Endodermal cell (in vitro differentiated cells): ENCODE measurements around the gene EIF2AK2. TPM values are rescaled to one million over a fixed set of nuclear protein-coding genes. Genes with fewer than 3 reads are reported as not detected.

Experiments
- DNase-seq: peaks from one replicate; pipeline ENCODE4 v3.0.0-alpha.2; 2017
- H3K27ac ChIP-seq: 2 replicates; pipeline ENCODE4 v1.5.1; 2013; ENCODE audit warnings: mild to moderate bottlenecking, low read depth, low read length, moderate library complexity
- H3K27me3 ChIP-seq: 2 replicates; pipeline ENCODE4 v1.6.1; 2013; ENCODE audit warnings: mild to moderate bottlenecking, low read length, moderate library complexity; ENCODE audit not compliant: insufficient read depth, control insufficient read depth, poor library complexity, severe bottlenecking
- H3K36me3 ChIP-seq: 2 replicates; pipeline ENCODE4 v1.7.0; 2013; ENCODE audit warnings: mild to moderate bottlenecking, low read length, moderate library complexity; ENCODE audit not compliant: control insufficient read depth, insufficient read depth
- H3K4me1 ChIP-seq: one replicate; pipeline ENCODE4 v1.7.0; 2013; ENCODE audit warnings: low read length; ENCODE audit not compliant: control insufficient read depth, insufficient read depth
- H3K4me3 ChIP-seq: 2 replicates; pipeline ENCODE4 v1.5.1; 2013; ENCODE audit warnings: mild to moderate bottlenecking, low read length, moderate library complexity
- H3K9ac ChIP-seq: 2 replicates; pipeline ENCODE4 v1.6.1; 2013; ENCODE audit warnings: mild to moderate bottlenecking, low read length, moderate library complexity; ENCODE audit not compliant: poor library complexity, severe bottlenecking; ENCODE audit errors: extremely low read depth
- H3K9me3 ChIP-seq: 2 replicates; pipeline ENCODE4 v1.6.1; 2013; ENCODE audit warnings: mild to moderate bottlenecking, low read length, moderate library complexity; ENCODE audit not compliant: control insufficient read depth
- H3K27ac Mint-ChIP-seq: 2 replicates; pipeline ENCODE4 v1.8.0; 2020; ENCODE audit warnings: mixed read lengths
- H3K27me3 Mint-ChIP-seq: 2 replicates; pipeline ENCODE4 v1.8.0; 2021; ENCODE audit warnings: mild to moderate bottlenecking, mixed read lengths; ENCODE audit not compliant: insufficient read depth
- H3K36me3 Mint-ChIP-seq: 2 replicates; pipeline ENCODE4 v1.8.0; 2020; ENCODE audit warnings: low read depth, mixed read lengths
- H3K4me1 Mint-ChIP-seq: 2 replicates; pipeline ENCODE4 v1.8.0; 2020; ENCODE audit warnings: mixed read lengths
- H3K4me3 Mint-ChIP-seq: 2 replicates; pipeline ENCODE4 v1.8.0; 2020; ENCODE audit warnings: mild to moderate bottlenecking, moderate library complexity, mixed read lengths
- H3K9me3 Mint-ChIP-seq: 2 replicates; pipeline ENCODE4 v1.8.0; 2020; ENCODE audit warnings: mild to moderate bottlenecking, mixed read lengths
- WGBS, 2 experiments: methylation state at CpG; one replicate each; pipeline versions ENCODE4 v1.1.5 to v1.1.7; 2013; ENCODE audit warnings: missing lambda C conversion rate in 2 of 2, mixed read lengths in 1 of 2; ENCODE audit not compliant: insufficient coverage in 1 of 2, insufficient read length in 1 of 2; 5-methylcytosine and 5-hydroxymethylcytosine counted together
- total RNA-seq, 2 donors: library from RNA; stranded (reverse); fragmentation: NEBNext Ultra II Directional in 1 of 2; extraction: Animal tissue kit (Norgen Biotek cat#: 25700) in 1 of 2; gene quantifications; 2 replicates in 1 of 2; 3 replicates in 1 of 2; pipeline ENCODE4 v1.2.1, GENCODE V29; 2021
- TF ChIP-seq, protein P1 (sequence below): fragments of 200-600 bp; sonication (generic); conservative IDR thresholded peaks from 2 replicates; pipeline ENCODE4 v1.5.0; 2021; ENCODE audit warnings: antibody characterized with exemption, mild to moderate bottlenecking

The EIF2AK2 gene
- total RNA-seq, 2 donors from 2014 or later = 35.4 to 41.2 TPM

DNA sequence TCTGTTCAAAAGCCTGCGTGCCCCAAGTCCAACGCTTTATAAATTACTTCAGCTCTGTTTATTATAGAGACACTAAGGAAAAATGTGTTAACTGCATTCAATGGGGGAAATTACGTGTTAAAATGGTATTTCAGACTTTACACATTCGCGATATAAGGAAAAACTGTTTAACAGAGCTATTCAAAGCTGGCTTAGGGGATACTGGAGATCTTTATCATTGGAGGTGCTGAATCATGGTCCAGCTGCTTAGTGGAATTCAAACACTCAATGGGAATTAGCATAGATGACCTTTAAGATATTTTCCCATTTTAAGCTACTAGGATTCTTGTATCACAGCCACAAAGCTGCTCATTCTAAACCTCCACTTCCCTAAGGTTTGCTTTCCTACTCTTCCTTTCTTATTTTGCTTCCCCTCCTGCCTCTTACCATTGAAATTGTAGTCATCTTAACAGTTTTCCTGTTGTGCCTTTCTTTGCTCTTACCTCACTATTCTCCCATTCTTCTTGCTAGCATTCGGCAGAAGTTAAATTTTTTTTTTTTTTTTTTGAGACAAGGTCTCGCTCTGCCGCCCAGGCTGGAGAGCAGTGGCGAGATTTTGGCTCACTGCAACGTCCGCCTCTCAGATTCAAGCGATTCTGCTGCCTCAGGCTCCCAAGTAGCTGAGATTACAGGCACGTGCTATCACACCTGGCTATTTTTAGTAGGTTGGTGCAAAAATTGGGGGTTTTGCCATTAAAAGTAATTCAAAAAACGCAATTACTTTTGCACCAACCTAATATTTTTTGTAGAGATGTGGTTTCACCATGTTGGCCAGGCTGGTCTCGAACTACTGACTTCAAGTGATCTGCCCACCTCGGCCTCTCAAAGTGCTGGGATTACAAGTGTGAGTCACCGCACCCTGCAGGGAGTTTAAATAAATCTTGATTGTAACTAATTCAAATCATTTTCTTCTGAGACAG is 25.2 kb upstream of the EIF2AK2 start:
- Histone ChIP-seq H3K36me3 (no peaks in the 10 kb centered on the region), H3K27me3 (no peaks in the 10 kb centered on the region), H3K4me1 (no peaks in the 10 kb centered on the region), H3K9me3 (no peaks in the 10 kb centered on the region), H3K9ac (no peak overlapping the region), H3K4me3 (no peak overlapping the region), H3K27ac (no peak overlapping the region)
- H3K27me3 Mint-ChIP-seq = no peaks in the 10 kb centered on the region
- no peak for DNase-seq
- WGBS, 2 experiments = 64 to 68% methylated on average over 13 to 17 of the region's 17 CpGs
- no peaks in the 10 kb centered on the region for H3K36me3 Mint-ChIP-seq
- H3K4me3 Mint-ChIP-seq = no peak overlapping the region
- no peaks in the 10 kb centered on the region for H3K9me3 Mint-ChIP-seq
- TF ChIP-seq, protein P1, sequence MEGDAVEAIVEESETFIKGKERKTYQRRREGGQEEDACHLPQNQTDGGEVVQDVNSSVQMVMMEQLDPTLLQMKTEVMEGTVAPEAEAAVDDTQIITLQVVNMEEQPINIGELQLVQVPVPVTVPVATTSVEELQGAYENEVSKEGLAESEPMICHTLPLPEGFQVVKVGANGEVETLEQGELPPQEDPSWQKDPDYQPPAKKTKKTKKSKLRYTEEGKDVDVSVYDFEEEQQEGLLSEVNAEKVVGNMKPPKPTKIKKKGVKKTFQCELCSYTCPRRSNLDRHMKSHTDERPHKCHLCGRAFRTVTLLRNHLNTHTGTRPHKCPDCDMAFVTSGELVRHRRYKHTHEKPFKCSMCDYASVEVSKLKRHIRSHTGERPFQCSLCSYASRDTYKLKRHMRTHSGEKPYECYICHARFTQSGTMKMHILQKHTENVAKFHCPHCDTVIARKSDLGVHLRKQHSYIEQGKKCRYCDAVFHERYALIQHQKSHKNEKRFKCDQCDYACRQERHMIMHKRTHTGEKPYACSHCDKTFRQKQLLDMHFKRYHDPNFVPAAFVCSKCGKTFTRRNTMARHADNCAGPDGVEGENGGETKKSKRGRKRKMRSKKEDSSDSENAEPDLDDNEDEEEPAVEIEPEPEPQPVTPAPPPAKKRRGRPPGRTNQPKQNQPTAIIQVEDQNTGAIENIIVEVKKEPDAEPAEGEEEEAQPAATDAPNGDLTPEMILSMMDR = no peak
- H3K27ac Mint-ChIP-seq = peak overlapping the region; percentile 24
- peaks cover 15% of the 10 kb centered on the region for H3K4me1 Mint-ChIP-seq

DNA sequence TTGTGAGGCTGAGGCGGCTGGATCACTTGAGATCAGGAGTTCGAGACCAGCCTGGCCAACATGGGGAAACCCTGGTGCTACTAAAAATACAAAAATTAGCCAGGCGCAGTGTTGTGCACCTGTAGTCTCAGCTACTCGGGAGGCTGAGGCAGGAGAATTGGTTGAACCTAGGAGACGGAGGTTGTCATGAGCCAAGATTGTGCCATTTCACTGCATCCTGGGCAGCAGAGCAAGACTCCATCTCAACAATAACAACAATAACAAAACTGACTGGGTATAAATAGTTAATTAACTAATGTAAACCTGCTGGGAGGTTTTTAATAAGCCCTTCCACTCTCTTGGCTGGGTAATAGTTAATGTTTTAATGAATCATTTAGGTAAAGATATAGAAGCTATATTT is 23.9 kb upstream of the EIF2AK2 start:
- no peaks in the 10 kb centered on the region for H3K9me3 Mint-ChIP-seq
- H3K4me1 ChIP-seq = no peaks in the 10 kb centered on the region
- H3K27me3 Mint-ChIP-seq = no peaks in the 10 kb centered on the region
- no peak overlapping the region for H3K27ac ChIP-seq
- peaks cover 15% of the 10 kb centered on the region for H3K4me1 Mint-ChIP-seq
- H3K9me3 ChIP-seq = no peaks in the 10 kb centered on the region
- DNase-seq = no peak
- H3K36me3 Mint-ChIP-seq = no peaks in the 10 kb centered on the region
- H3K27ac Mint-ChIP-seq = no peak overlapping the region
- TF ChIP-seq, protein P1 = no peak
- H3K4me3 Mint-ChIP-seq = no peak overlapping the region
- no peak overlapping the region for H3K9ac ChIP-seq
- H3K4me3 ChIP-seq = no peak overlapping the region
- no peaks in the 10 kb centered on the region for H3K36me3 ChIP-seq
- WGBS, 2 experiments = 85 to 91% methylated on average over 4 to 5 of the region's 5 CpGs
- no peaks in the 10 kb centered on the region for H3K27me3 ChIP-seq

DNA sequence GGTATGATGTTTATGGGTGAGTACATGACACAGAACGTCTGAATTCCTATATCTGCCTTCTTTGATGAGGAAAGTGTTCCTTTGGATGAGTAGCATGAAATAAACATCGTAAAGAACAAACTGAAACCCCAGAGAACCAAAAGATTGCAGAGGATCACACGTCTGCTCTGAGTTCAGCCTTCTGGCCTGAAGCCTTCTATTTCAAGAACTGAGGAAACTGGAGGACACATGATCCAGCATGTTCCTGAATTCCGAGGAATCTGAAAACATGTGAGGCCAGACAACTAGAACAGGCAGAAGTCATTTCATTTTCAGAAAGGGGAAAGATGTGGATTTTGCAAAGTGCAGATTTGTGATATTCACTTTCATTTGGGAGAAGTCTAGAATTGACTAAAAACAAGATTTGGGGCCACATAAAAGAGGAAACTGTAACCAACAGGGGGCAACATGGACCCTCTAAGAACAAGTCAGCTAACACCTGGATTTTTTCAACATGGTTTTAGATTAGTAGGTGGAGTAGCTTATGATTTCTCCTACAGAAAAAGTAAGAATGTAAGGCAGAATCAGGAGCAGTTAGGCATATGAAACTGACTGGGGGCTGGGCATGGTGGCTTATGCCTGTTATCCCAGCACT is 23.3 kb upstream of the EIF2AK2 start:
- no peak overlapping the region for H3K27ac ChIP-seq
- TF ChIP-seq, protein P1 = peak; percentile 69
- H3K4me3 Mint-ChIP-seq = no peak overlapping the region

More for the DNA sequence above, 23.3 kb upstream of the EIF2AK2 start:
- Mint-ChIP-seq H3K27ac (no peak overlapping the region), H3K27me3 (no peaks in the 10 kb centered on the region), H3K4me1 (peaks cover 15% of the 10 kb centered on the region), H3K9me3 (no peaks in the 10 kb centered on the region), H3K36me3 (no peaks in the 10 kb centered on the region)
- 84 to 88% methylated on average over 4 of the region's 4 CpGs for WGBS, 2 experiments
- no peaks in the 10 kb centered on the region for H3K9me3 ChIP-seq
- H3K9ac ChIP-seq = no peak overlapping the region
- no peaks in the 10 kb centered on the region for H3K27me3 ChIP-seq
- no peak for DNase-seq
- no peaks in the 10 kb centered on the region for H3K36me3 ChIP-seq
- H3K4me1 ChIP-seq = no peaks in the 10 kb centered on the region
- H3K4me3 ChIP-seq = no peak overlapping the region
